HG03103 (cell line): ENCODE measurements around the gene NCOA1.
"Not testable (repeated sequence)": the region's sequence is repeated elsewhere in the genome, so short reads cannot be mapped to it uniquely, and the experiment has no call there.

Experiments used
- ATAC-seq: cut with Tn5 transposase; IDR thresholded peaks from one replicate; pipeline ENCODE4 v1.9.1; 2021; ENCODE audit warnings: low read depth; ENCODE audit not compliant: unreplicated experiment

Gene NCOA1

GRCh38 chr2:24768601-24769000 is 277.5 kb downstream of the NCOA1 start:
- no peak for ATAC-seq

- no peak for ATAC-seq
Measured at GRCh38 chr2:24771061-24771460, 280.0 kb downstream of the NCOA1 start.

DNA sequence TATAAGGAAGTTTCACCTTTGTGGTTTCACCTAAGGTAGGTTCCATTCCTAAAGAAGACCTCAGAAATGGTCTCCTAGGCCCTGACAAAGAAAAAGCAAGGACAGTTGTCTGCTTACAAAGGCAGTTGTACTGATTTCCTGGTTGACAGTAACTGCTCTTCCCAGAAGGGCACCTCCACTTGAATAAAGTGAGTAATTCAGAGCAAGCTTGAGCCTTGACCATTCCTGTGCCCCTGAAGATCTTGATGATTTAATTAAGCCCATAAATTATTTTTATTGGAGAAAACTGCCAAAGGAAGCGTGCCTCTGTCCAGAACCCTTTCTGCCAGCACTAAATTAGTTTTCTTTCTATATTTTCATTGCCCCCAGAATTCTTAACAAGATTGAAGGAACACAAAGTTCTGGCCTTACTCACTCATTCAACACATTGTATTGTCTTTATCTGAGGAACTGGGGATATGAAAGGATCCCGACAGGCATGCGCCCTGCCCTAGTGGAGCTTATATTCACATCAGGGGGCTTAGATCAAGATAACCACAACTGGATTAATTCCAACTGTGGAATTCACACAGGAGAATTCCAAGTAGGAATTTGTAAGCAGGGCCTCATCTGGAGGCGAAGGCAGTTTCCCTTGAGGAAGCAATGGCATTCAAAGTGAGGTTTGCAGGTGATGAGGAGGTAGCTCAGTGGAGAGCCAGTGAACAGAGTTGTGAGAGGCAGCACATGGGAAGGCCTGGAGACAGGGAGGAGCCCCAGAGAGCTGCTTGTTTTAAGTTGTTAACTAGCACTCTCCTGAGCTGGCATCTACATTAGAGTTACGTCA is 280.9 kb downstream of the NCOA1 start:
- ATAC-seq, result no peak

- no peak for ATAC-seq
Measured at GRCh38 chr2:24774373-24774772, 283.3 kb downstream of the NCOA1 start.

DNA sequence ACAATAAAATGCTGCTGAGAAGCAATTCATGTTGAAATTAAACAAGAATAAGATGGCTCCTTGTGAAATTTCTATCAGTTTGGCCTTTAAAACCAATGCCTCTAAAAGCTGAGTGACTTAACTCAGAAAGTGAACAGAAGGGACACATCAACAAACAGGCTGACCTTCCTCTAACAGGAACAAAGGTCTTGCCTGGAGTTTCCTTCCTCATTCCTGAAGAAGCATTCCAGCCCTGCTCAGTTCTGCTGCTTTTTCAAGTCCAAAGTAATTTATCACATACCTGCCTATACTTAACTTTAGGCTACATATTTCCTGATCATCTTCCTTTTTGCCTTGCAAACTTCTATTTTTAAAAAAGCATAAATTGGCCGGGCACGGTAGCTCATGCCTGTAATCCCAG is 288.1 kb downstream of the NCOA1 start:
- ATAC-seq, result no peak

- ATAC-seq, result no peak
Measured at GRCh38 chr2:24783641-24784040, 292.6 kb downstream of the NCOA1 start.

DNA sequence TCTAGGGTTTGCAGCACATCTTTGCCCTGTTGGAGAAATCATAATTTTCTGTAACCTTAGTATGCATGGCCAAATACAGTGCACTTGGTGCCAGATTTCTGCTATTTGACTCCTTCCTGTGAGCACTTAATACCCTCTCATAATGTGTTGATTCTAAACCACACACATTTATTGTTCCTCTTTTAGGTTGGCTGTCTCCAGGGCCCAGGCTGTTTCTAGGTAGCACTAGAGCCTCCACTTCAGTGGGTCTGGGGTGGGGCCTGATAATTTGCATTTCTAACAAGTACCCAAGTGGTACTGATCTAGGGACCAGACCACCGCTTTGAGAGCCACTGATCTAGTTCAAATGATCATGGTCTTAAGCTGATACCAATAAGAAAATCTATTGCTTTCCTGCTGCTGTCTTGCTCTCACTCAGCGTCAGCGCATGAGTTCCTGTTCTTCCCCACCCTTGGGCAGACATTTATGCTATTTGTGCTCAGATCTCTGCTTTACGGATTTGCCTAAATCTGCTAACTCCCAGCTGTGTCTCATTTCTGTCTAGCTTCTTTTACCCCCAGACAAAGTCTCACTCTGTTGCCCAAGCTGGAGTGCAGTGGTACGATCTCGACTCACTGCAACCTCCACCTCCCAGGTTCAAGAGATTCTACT is 294.7 kb downstream of the NCOA1 start:
- ATAC-seq, result peak; percentile 82

DNA sequence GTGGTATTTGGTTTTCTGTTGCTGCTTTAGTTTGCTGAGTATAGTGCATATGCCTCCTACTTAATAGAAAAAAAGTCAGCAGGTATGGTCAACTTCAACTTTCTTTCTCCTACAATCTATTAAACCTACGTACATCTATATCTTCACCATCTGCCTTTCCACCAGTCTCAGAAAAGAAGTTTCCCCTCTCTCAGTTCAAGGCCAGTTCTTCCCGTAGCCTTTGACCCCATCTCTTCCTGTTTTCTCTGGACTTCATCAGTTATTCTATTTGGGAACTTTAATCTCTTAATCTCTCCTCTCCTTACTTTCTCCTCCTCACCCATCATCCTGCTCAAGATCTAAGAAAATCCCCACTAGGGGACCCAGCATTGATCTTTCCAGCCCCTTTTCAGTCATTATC is 296.5 kb downstream of the NCOA1 start:
- ATAC-seq, result no peak

- no peak for ATAC-seq
Measured at GRCh38 chr2:24788816-24789215, 297.8 kb downstream of the NCOA1 start.

- ATAC-seq, result no peak
Measured at GRCh38 chr2:24791452-24791851, 300.4 kb downstream of the NCOA1 start.

- ATAC-seq, result no peak
Measured at GRCh38 chr2:24792542-24792873, 301.5 kb downstream of the NCOA1 start.

DNA sequence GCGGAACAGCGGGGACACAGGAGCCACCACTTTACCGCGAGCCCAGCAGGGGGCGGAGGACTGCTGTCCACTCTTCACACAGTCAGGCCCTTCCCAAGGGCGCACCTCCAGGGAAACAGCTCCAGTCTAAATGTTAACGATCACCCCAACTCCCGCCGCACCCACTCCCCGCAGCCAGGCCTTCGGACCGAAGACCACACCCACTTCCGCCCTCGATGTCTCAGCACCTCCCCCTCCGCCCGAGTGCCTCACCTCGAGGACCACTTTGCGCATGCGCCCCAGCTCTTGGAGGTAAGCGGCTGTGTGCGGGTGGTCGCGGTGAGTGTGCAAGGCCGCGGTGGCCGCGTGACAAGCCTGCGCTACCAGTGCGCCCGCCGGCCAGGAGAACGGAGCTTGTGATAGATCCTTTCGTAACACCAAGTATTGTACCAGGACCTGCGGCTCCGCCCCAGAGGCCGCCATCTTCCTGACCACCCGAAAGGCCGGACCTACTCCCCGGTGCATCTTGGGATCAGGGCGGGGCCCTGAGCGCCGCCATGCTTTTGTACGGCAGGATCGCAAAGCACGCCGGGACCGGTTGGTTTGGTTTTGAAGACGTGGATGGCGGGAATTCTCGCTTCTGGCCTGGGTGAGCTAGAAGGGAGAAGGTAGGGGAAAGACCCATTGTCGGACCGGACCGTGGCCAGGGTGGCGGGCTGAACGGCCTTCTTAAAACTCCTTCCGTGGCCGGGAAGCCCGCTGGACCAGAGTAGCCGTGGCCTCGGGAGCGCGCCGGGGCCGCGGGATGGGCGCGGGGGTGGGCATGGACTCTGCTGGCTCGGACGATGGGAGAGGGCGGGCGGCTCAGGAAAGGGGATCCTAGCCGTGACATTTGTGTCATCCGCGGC is 302.1 kb downstream of the NCOA1 start, which contains the start of the genes CENPO and PTRHD1:
CENPO (plus strand) TSS at position 552 of the 887 bp plus-strand sequence. CDS start 495 bp downstream, outside the sequence.
PTRHD1 (minus strand) TSS at position 518 of the 887 bp plus-strand sequence; CDS start at position 504, 14 bp downstream.
- peak; percentile 87 for ATAC-seq

GRCh38 chr2:24793761-24794435 is 302.8 kb downstream of the NCOA1 start:
- no peak for ATAC-seq

GRCh38 chr2:24797644-24798043 is 306.6 kb downstream of the NCOA1 start:
- ATAC-seq, result no peak

- not testable (repeated sequence) for ATAC-seq
Measured at GRCh38 chr2:24800487-24800886, 309.4 kb downstream of the NCOA1 start.

GRCh38 chr2:24805811-24806660 is 315.0 kb downstream of the NCOA1 start:
- ATAC-seq, result not testable (repeated sequence)

DNA sequence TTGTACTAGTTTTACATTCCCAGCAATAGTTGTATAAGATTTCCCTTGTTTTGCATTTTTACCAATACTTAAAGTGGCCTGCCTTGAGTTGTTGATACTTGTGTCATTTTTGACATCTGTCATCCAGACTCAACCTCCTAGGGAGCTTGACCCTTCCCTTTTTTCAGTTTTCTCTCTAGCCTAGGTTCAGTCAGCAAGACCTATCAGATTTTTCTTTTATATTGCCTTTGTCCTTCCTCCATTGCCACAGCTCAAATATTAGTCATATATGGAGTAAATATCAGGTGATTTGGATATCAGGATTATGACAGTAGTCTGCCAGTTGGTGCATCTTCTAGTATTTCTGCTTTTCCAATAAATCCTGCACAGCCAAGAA is 315.6 kb downstream of the NCOA1 start:
- ATAC-seq, result no peak

- no peak for ATAC-seq
Measured at GRCh38 chr2:24809316-24810007, 318.4 kb downstream of the NCOA1 start.

DNA sequence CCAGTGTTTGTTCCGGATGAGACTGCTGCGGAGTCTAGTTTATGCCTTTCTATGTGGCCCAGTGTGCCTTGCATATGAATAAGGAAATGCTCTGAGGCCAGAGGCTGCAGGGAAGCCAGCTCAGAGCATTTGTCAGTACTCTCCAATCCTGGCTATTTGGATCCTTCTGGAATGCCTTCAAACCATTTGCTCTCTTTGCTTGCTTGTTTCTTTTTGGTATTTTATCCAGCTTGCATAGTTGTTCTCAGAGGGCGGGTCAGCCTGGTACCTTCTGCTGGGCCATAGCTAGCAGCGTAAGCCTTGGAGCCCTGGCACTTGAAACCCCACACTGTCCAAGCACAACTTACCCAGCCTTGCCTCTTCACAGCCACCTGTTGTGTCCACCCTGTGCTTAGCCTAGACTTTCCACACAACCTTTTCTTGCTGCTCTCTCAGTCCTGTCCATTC is 322.7 kb downstream of the NCOA1 start:
- ATAC-seq, result no peak
